Uterus (tissue), 4 donors: ENCODE measurements around the gene SLC35B1. TPM values are rescaled to one million over a fixed set of nuclear protein-coding genes. Genes with fewer than 3 reads are reported as not detected.
A peak's percentile ranks its signal among the peaks of the same experiment; 100 is the strongest.

Experiments
- DNase-seq, 2 donors: peaks; one replicate each; pipeline ENCODE4 v3.0.0-alpha.2; 2019 to 2020
- H3K27ac ChIP-seq, 2 donors: fragments of 200-600 bp; sonication (generic); 1 replicate in 1 of 2; 2 replicates in 1 of 2; pipeline ENCODE4 v1.5.1; 2016 to 2018
- H3K27me3 ChIP-seq, 2 donors: fragments of 200-600 bp; sonication (generic); one replicate each; pipeline ENCODE4 v1.5.1; 2018 to 2019; ENCODE audit warnings: control low read depth in 1 of 2
- H3K36me3 ChIP-seq, 2 donors: fragments of 200-600 bp; sonication (generic); one replicate each; pipeline ENCODE4 v1.5.1; 2019; ENCODE audit warnings: control low read depth in 1 of 2
- H3K4me1 ChIP-seq, 2 donors: fragments of 200-600 bp; sonication (generic); one replicate each; pipeline ENCODE4 v1.5.1; 2018 to 2019; ENCODE audit warnings: control low read depth in 1 of 2
- H3K4me3 ChIP-seq, 2 donors: fragments of 200-600 bp; sonication (generic); 1 replicate in 1 of 2; 2 replicates in 1 of 2; pipeline ENCODE4 v1.5.1; 2018 to 2019; ENCODE audit warnings: mild to moderate bottlenecking in 1 of 2
- H3K9me3 ChIP-seq, 2 donors: fragments of 200-600 bp; sonication (generic); one replicate each; pipeline ENCODE4 v1.5.1; 2019; ENCODE audit warnings: control low read depth in 1 of 2
- CTCF ChIP-seq, 4 experiments: fragments of 200-600 bp in 2 of 4; fragments of 450-650 bp in 2 of 4; sonication (generic) in 2 of 4; IDR thresholded peaks; one replicate each; pipeline ENCODE4 v1.5.1; 2016 to 2019; ENCODE audit warnings: antibody characterized with exemption in 4 of 4, mild to moderate bottlenecking in 2 of 4, moderate library complexity in 1 of 4
- POLR2A ChIP-seq, 2 donors: fragments of 450-650 bp; IDR thresholded peaks; one replicate each; pipeline ENCODE4 v1.6.1; 2016; ENCODE audit warnings: antibody characterized with exemption in 2 of 2, mild to moderate bottlenecking in 1 of 2, moderate library complexity in 1 of 2
- intact Hi-C: fragments of 100-400 bp; cut with DNase I; formaldehyde crosslinking; loops from one replicate; pipeline ENCODE4 v1.15.1; 2023; ENCODE audit warnings: low total_unique reads
- total RNA-seq, 4 donors: library from RNA; depleted of rRNA in 3 of 4; stranded (reverse); fragments of >200 nt in 3 of 4; gene quantifications; one replicate each; pipeline versions ENCODE4 v1.1.0 to v1.2.4, GENCODE V29; 2014 to 2023
- donor health status: DM: yes; HTN: yes; CAD: no.

SLC35B1 gene
- total RNA-seq, 4 donors from 2014 or later: 23.6 to 49.1 (median 36.3) TPM

- Histone ChIP-seq H3K4me1 (peaks cover 9 to 12% of the 10 kb centered on the region in 2 donors), H3K4me3 (no peak overlapping the region), H3K9me3 (no peaks in the 10 kb centered on the region), H3K36me3 (no peaks in the 10 kb centered on the region), H3K27ac (peak overlapping the region; percentile 90 to 95), H3K27me3 (no peaks in the 10 kb centered on the region)
- TF ChIP-seq POLR2A (IDR thresholded peaks at IDR 0.05): no peak
- TF ChIP-seq CTCF (IDR thresholded peaks at IDR 0.05): no peak
- DNase-seq: no peak
- intact Hi-C loops: no loop called here
These were observed 17.5 kb downstream of the SLC35B1 start for GRCh38 chr17:49690256-49690655.

GRCh38 chr17:49688848-49689247, 18.9 kb downstream of the SLC35B1 start:
- no peak for DNase-seq
- TF ChIP-seq CTCF (IDR thresholded peaks at IDR 0.05) (no peak), POLR2A (IDR thresholded peaks at IDR 0.05) (no peak)
- Histone ChIP-seq H3K27ac (peak overlapping the region; percentile 42 to 71), H3K4me3 (no peak overlapping the region), H3K4me1 (peaks cover 9 to 12% of the 10 kb centered on the region in 2 donors), H3K27me3 (no peaks in the 10 kb centered on the region), H3K9me3 (no peaks in the 10 kb centered on the region), H3K36me3 (no peaks in the 10 kb centered on the region)
- intact Hi-C loops: no loop called here

GRCh38 chr17:49687878-49688491, 19.8 kb downstream of the SLC35B1 start:
- Histone ChIP-seq H3K4me3 (no peak overlapping the region), H3K27ac (peak overlapping the region; percentile 42 to 71), H3K27me3 (no peaks in the 10 kb centered on the region), H3K36me3 (no peaks in the 10 kb centered on the region), H3K4me1 (peaks cover 9 to 12% of the 10 kb centered on the region in 2 donors), H3K9me3 (no peaks in the 10 kb centered on the region)
- DNase-seq: no peak
- intact Hi-C loops: no loop called here
- TF ChIP-seq CTCF (IDR thresholded peaks at IDR 0.05) (no peak), POLR2A (IDR thresholded peaks at IDR 0.05) (no peak)

- Histone ChIP-seq H3K4me3 (no peak overlapping the region), H3K27ac (peak overlapping the region; percentile 37), H3K27me3 (no peaks in the 10 kb centered on the region), H3K4me1 (no peaks in the 10 kb centered on the region), H3K36me3 (no peaks in the 10 kb centered on the region), H3K9me3 (no peaks in the 10 kb centered on the region)
- TF ChIP-seq POLR2A (IDR thresholded peaks at IDR 0.05) (no peak), CTCF (IDR thresholded peaks at IDR 0.05) (no peak)
- intact Hi-C loops: no loop called here
- no peak for DNase-seq
These were observed 26.4 kb downstream of the SLC35B1 start for GRCh38 chr17:49681106-49681979.

- intact Hi-C loops: no loop called here
- no peak for TF ChIP-seq CTCF (IDR thresholded peaks at IDR 0.05)
- TF ChIP-seq POLR2A (IDR thresholded peaks at IDR 0.05): no peak
- Histone ChIP-seq H3K27me3 (no peaks in the 10 kb centered on the region), H3K9me3 (no peaks in the 10 kb centered on the region), H3K4me3 (no peak overlapping the region), H3K36me3 (no peaks in the 10 kb centered on the region), H3K27ac (no peak overlapping the region), H3K4me1 (peaks cover 5% of the 10 kb centered on the region in 2 donors)
- DNase-seq: no peak
These were observed 27.4 kb downstream of the SLC35B1 start for GRCh38 chr17:49680314-49680713.
